K562 (cell line): ENCODE results near the gene ZC3H18. TPM values are rescaled to one million over a fixed set of nuclear protein-coding genes. Genes with fewer than 3 reads are reported as not detected.

Source experiments
- CTBP1 ChIP-seq: fragments of 450-650 bp; IDR thresholded peaks from 2 replicates; pipeline ENCODE4 v1.6.1; 2016; ENCODE audit warnings: borderline replicate concordance
- DIDO1 ChIP-seq: fragments of 450-650 bp; IDR thresholded peaks from 2 replicates; pipeline ENCODE4 v1.6.1; 2016; ENCODE audit warnings: low read depth, missing biosample characterization, missing genetic modification characterization
- FOXM1 ChIP-seq, 2 experiments: fragments of 450-650 bp in 1 of 2; sonication (generic) in 1 of 2; formaldehyde crosslinking in 1 of 2; IDR thresholded peaks; 2 replicates each; pipeline versions ENCODE4 v1.6.1 to v1.9.0; 2017 to 2022; ENCODE audit warnings: low read depth in 2 of 2, mild to moderate bottlenecking in 2 of 2, missing genetic modification reagents in 1 of 2, moderate library complexity in 1 of 2
- KHSRP ChIP-seq: fragments of 450-650 bp; IDR thresholded peaks from 2 replicates; pipeline ENCODE4 v1.6.1; 2017
- KLF1 ChIP-seq: fragments of 450-650 bp; IDR thresholded peaks from 2 replicates; pipeline ENCODE4 v1.6.1; 2016; ENCODE audit warnings: missing genetic modification characterization, missing compliant biosample characterization
- MEIS2 ChIP-seq: fragments of 450-650 bp; IDR thresholded peaks from 2 replicates; pipeline ENCODE4 v1.6.1; 2014; ENCODE audit warnings: mild to moderate bottlenecking; ENCODE audit not compliant: partially characterized antibody
- NEUROD1 ChIP-seq: fragments of 150-350 bp; IDR thresholded peaks from 2 replicates; pipeline ENCODE4 v1.6.1; 2014; ENCODE audit warnings: borderline replicate concordance, low read length, low read depth; ENCODE audit not compliant: partially characterized antibody
- PML ChIP-seq: IDR thresholded peaks from 2 replicates; pipeline ENCODE4 v1.6.1; 2012; ENCODE audit warnings: low read length, inconsistent platforms
- ZNF780A ChIP-seq: fragments of 250-450 bp; sonication (Bioruptor Pico); IDR thresholded peaks from 2 replicates; pipeline ENCODE4 v1.5.0; 2021; ENCODE audit warnings: mild to moderate bottlenecking
- polyA plus RNA-seq, 8 experiments: library from polyadenylated mRNA; depleted of rRNA in 4 of 8; stranded (reverse) in 5 of 8; unstranded in 3 of 8; fragments of >200 nt; fragmentation: Nextera tagmentation in 2 of 8; fragmentation: Illumina TruSeq in 1 of 8; extraction: Ambion mirVana in 2 of 8; extraction: Trizol in 1 of 8; gene quantifications; 2 replicates each; pipeline versions ENCODE4 v1.2.1 to v1.2.3, GENCODE V29; 2011 to 2014; ENCODE audit warnings: inconsistent platforms in 1 of 8, missing spikeins in 1 of 8
- total RNA-seq, 7 experiments: library from RNA; depleted of rRNA in 6 of 7; stranded (reverse); fragments of >200 nt in 6 of 7; fragmentation: Illumina TruSeq in 2 of 7; extraction: Trizol in 2 of 7; gene quantifications; 2 replicates each; pipeline versions ENCODE4 v1.2.1 to v1.2.3, GENCODE V29; 2011 to 2021; ENCODE audit warnings: low replicate concordance in 1 of 7
- TF ChIP-seq, protein P1 (sequence below): fragments of 450-650 bp; IDR thresholded peaks from 2 replicates; pipeline ENCODE4 v1.6.1; 2016; ENCODE audit warnings: mild to moderate bottlenecking, moderate library complexity
- TF ChIP-seq, protein P2 (sequence below): sonication (generic); formaldehyde crosslinking; IDR thresholded peaks from 2 replicates; pipeline ENCODE4 v1.5.0; 2020; ENCODE audit warnings: missing genetic modification reagents
- TF ChIP-seq, protein P3 (sequence below): sonication (generic); formaldehyde crosslinking; IDR thresholded peaks from 2 replicates; pipeline ENCODE4 v1.9.0; 2022; ENCODE audit warnings: mild to moderate bottlenecking, missing genetic modification reagents

Gene ZC3H18
- total and polyA plus RNA-seq, 9 of the 15 experiments (the other 6 are each of a cell fraction or from before 2014, with no cell fraction given): 1.7 to 88.7 (median 26.9) TPM

DNA sequence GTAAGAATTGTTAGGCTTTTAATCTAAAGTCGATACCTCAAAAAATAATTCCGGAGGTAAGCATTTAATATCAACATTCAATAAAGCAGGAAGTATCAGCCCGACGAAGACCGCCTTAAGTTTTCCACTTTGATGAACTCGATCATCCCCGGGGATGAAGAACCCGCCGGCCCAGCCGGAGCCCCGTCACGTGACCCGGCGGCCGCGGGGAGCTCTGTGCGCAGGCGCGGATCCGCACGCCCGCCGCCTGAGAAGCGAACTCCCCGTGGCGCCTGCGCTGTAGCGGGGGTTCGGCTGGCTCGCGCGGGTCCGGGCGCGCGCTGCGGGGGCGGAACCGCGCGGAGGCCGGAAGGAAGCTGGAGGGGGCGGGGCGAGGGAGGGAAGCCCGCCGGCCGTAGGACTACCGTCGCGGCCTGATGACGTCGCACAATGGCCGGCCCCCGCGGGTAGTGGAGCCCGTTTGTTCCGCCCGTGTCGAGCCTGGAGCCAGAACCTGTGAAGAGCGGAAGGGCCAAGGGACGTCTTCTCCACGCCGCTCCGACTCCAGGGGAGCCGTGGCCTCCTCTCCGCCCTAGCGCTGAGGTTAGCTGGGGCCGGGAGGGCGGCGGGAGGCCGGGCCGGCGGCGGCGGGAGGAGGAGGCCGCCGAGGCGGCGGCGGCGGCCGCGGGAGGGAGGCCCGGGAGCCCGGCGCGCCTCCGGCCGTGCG, at the start of gene ZC3H18 (continued):
- TF ChIP-seq, protein P1, sequence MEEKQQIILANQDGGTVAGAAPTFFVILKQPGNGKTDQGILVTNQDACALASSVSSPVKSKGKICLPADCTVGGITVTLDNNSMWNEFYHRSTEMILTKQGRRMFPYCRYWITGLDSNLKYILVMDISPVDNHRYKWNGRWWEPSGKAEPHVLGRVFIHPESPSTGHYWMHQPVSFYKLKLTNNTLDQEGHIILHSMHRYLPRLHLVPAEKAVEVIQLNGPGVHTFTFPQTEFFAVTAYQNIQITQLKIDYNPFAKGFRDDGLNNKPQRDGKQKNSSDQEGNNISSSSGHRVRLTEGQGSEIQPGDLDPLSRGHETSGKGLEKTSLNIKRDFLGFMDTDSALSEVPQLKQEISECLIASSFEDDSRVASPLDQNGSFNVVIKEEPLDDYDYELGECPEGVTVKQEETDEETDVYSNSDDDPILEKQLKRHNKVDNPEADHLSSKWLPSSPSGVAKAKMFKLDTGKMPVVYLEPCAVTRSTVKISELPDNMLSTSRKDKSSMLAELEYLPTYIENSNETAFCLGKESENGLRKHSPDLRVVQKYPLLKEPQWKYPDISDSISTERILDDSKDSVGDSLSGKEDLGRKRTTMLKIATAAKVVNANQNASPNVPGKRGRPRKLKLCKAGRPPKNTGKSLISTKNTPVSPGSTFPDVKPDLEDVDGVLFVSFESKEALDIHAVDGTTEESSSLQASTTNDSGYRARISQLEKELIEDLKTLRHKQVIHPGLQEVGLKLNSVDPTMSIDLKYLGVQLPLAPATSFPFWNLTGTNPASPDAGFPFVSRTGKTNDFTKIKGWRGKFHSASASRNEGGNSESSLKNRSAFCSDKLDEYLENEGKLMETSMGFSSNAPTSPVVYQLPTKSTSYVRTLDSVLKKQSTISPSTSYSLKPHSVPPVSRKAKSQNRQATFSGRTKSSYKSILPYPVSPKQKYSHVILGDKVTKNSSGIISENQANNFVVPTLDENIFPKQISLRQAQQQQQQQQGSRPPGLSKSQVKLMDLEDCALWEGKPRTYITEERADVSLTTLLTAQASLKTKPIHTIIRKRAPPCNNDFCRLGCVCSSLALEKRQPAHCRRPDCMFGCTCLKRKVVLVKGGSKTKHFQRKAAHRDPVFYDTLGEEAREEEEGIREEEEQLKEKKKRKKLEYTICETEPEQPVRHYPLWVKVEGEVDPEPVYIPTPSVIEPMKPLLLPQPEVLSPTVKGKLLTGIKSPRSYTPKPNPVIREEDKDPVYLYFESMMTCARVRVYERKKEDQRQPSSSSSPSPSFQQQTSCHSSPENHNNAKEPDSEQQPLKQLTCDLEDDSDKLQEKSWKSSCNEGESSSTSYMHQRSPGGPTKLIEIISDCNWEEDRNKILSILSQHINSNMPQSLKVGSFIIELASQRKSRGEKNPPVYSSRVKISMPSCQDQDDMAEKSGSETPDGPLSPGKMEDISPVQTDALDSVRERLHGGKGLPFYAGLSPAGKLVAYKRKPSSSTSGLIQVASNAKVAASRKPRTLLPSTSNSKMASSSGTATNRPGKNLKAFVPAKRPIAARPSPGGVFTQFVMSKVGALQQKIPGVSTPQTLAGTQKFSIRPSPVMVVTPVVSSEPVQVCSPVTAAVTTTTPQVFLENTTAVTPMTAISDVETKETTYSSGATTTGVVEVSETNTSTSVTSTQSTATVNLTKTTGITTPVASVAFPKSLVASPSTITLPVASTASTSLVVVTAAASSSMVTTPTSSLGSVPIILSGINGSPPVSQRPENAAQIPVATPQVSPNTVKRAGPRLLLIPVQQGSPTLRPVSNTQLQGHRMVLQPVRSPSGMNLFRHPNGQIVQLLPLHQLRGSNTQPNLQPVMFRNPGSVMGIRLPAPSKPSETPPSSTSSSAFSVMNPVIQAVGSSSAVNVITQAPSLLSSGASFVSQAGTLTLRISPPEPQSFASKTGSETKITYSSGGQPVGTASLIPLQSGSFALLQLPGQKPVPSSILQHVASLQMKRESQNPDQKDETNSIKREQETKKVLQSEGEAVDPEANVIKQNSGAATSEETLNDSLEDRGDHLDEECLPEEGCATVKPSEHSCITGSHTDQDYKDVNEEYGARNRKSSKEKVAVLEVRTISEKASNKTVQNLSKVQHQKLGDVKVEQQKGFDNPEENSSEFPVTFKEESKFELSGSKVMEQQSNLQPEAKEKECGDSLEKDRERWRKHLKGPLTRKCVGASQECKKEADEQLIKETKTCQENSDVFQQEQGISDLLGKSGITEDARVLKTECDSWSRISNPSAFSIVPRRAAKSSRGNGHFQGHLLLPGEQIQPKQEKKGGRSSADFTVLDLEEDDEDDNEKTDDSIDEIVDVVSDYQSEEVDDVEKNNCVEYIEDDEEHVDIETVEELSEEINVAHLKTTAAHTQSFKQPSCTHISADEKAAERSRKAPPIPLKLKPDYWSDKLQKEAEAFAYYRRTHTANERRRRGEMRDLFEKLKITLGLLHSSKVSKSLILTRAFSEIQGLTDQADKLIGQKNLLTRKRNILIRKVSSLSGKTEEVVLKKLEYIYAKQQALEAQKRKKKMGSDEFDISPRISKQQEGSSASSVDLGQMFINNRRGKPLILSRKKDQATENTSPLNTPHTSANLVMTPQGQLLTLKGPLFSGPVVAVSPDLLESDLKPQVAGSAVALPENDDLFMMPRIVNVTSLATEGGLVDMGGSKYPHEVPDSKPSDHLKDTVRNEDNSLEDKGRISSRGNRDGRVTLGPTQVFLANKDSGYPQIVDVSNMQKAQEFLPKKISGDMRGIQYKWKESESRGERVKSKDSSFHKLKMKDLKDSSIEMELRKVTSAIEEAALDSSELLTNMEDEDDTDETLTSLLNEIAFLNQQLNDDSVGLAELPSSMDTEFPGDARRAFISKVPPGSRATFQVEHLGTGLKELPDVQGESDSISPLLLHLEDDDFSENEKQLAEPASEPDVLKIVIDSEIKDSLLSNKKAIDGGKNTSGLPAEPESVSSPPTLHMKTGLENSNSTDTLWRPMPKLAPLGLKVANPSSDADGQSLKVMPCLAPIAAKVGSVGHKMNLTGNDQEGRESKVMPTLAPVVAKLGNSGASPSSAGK: peak; percentile 69; the same call in 1 of the 2 replicates
- TF ChIP-seq, protein P2, sequence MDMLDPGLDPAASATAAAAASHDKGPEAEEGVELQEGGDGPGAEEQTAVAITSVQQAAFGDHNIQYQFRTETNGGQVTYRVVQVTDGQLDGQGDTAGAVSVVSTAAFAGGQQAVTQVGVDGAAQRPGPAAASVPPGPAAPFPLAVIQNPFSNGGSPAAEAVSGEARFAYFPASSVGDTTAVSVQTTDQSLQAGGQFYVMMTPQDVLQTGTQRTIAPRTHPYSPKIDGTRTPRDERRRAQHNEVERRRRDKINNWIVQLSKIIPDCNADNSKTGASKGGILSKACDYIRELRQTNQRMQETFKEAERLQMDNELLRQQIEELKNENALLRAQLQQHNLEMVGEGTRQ (CRISPR knock-in tag): peak; percentile 98
- TF ChIP-seq MEIS2: peak; percentile 93
- no peak for TF ChIP-seq FOXM1 (IDR thresholded peaks at IDR 0.05; ENCODE audit: low read depth)
- TF ChIP-seq FOXM1 (CRISPR knock-in tag; IDR thresholded peaks at IDR 0.05; ENCODE audit: low read depth): 0 out of 2 replicates have a peak, but pooled peaks have one; percentile 25
- TF ChIP-seq NEUROD1: no peak
- TF ChIP-seq KHSRP: peak; percentile 75; the same call in 1 of the 2 replicates
- peak; percentile 90 for TF ChIP-seq CTBP1
- peak; percentile 78; the same call in 1 of the 2 replicates for TF ChIP-seq KLF1
- peak; percentile 44; the same call in 1 of the 2 replicates for TF ChIP-seq PML
- TF ChIP-seq, protein P3, sequence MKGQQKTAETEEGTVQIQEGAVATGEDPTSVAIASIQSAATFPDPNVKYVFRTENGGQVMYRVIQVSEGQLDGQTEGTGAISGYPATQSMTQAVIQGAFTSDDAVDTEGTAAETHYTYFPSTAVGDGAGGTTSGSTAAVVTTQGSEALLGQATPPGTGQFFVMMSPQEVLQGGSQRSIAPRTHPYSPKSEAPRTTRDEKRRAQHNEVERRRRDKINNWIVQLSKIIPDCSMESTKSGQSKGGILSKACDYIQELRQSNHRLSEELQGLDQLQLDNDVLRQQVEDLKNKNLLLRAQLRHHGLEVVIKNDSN (CRISPR knock-in tag): peak; percentile 94
- TF ChIP-seq DIDO1 (tag): peak; percentile 84
- no peak for TF ChIP-seq ZNF780A
